IPS-18c (cell line): ENCODE data around the gene RFC5.
"Not testable (repeated sequence)": the region's sequence is repeated elsewhere in the genome, so short reads cannot be mapped to it uniquely, and the experiment has no call there.

Experiments
- H3K4me3 ChIP-seq: 2 replicates; pipeline ENCODE4 v1.7.0; 2013; ENCODE audit warnings: low read depth, mild to moderate bottlenecking, low read length, moderate library complexity; ENCODE audit not compliant: insufficient read depth
- H3K9me3 ChIP-seq: one replicate; pipeline ENCODE4 v1.6.1; 2013; ENCODE audit warnings: mild to moderate bottlenecking, low read length, moderate library complexity; ENCODE audit not compliant: control insufficient read depth, insufficient read depth

RFC5 gene

DNA sequence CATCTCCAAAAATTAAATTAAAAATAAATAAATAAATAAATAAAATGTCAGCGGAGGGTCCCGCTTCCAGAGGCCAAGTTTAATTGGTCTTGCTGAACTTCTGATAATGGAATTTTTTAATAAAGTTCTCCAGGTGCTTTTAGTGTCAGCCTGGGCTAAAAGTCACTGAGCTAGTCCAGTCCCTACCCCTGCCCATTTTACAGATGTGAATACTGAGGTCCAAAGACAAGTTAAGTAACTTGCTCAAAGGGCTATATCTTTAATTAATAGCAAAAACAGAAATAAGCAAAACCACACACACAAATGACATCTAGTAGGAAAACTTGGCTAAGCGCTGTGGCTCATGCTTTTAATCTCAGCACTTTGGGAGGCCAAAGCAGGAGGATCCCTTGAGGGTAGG, 5.6 kb upstream of the RFC5 start:
- Histone ChIP-seq H3K4me3 (no peak overlapping the region), H3K9me3 (no peaks in the 10 kb centered on the region)

DNA sequence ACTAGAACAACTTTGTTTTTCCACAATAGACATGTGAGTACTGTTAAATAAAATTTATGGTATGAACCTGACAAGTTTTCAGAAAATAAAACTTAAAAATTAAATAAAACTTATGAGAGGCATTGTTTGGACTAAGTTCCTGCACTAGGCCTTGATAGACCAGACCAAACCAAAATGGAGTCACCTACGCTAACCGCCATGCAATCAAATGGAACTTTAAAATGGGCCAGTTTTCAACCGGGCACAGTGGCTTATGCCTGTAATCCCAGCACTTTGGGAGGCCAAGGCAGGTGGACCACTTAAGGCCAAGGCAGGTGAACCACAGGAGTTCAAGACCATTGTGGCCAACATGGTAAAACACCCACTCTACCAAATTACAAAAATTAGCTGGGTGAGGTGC, 5.1 kb upstream of the RFC5 start:
- H3K9me3 ChIP-seq: no peaks in the 10 kb centered on the region
- H3K4me3 ChIP-seq: no peak overlapping the region

DNA sequence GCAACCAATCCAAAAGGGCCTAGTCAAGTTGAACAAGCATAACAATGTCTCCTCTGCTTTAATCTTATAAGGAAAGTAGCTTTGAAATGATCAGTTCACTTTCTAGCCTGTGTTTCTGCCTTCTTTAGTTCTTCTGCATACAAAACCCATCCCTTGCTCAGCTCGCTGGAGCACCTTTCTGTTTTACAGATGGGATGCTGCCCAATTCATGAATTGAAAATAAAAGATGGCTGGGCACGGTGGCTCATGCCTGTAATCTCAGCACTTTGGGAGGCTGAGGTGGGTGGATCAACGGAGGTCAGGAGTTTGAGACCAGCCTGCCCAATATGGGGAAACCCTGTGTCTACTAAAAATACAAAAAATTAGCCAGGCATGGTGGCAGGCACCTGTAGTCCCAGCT, 4.5 kb upstream of the RFC5 start:
- no peak overlapping the region for H3K4me3 ChIP-seq
- H3K9me3 ChIP-seq: no peaks in the 10 kb centered on the region

DNA sequence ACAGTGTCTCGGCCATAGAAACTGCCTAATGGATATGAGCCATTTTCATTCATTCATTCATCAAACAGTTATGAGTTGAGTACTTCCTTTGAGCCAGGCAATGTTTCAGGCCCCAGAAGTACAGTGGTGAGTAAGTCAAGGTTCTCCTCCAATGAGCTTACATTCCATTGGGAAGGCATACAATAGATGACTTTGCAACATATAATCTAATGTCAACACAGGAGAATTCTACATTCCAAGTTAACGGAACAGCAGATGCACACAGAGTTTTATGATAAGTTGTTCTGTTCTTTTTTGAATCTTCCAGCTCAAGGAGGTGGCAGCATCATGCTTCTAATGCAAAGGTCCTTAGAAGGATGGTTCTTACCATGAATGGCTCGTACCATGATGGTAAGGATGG, 3.2 kb upstream of the RFC5 start:
- Histone ChIP-seq H3K9me3 (no peaks in the 10 kb centered on the region), H3K4me3 (no peak overlapping the region)

DNA sequence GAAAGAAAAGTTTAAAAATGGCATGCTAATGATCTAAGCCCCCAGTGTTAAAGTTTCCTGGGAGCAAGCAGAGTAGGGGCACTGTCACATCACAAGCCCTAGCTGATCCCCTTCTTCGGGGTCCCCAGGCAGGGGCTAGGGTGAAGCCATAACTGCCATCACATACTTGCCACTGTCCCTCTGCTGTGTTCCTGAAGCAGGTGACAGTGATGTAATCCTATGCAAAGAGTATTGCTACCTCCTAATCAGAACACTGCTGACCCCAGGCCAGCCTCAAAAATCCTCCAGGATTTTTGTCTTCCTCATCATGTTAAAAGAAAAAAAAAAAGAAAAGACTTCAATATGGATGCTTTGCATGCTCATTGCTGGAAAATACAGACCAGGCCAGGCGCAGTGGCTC, 1.2 kb upstream of the RFC5 start:
- Histone ChIP-seq H3K4me3 (no peak overlapping the region), H3K9me3 (no peaks in the 10 kb centered on the region)

DNA sequence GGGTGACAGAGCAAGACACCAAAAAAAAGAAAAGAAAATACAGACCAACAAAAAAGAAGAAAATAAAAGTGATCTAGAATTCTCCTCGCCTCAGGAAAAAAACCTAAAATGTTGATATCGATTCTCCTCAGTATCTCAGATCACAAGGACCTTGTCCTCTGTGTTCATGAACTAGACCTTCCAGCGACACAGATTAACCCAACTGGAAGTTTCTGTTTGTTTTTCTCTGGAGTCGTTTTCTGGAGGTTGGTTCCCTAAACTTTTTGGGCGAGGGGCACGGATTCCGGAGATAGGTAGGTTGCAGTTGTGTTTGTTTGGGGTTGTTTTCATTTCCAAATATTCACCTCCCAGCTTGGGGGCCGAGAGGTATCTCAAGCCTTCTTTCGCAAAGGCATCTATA, 559 bp upstream of the RFC5 start:
- no peaks in the 10 kb centered on the region for H3K9me3 ChIP-seq
- no peak overlapping the region for H3K4me3 ChIP-seq

DNA sequence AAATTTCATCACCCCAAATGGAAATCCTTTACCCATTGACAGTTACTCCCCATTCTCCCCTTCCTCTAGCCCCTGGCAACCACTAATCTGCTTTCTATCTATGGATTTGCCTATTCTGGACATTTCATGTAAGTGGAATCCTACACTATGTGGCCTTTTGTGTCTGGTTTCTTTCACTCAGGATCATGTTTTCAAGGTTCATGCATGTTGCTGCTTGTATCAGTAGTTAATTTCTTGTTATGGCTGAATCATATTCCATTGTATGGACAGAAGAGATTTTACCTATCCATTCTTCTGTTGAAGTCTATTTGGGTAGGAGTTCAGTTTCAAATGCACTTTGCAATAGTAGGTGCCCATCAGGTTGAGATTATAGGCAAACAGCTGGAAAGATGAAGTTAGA, 1.4 kb downstream of the RFC5 start:
- no peaks in the 10 kb centered on the region for H3K9me3 ChIP-seq
- peak overlapping the region; percentile 22; the same call in 1 of the 2 replicates for H3K4me3 ChIP-seq

DNA sequence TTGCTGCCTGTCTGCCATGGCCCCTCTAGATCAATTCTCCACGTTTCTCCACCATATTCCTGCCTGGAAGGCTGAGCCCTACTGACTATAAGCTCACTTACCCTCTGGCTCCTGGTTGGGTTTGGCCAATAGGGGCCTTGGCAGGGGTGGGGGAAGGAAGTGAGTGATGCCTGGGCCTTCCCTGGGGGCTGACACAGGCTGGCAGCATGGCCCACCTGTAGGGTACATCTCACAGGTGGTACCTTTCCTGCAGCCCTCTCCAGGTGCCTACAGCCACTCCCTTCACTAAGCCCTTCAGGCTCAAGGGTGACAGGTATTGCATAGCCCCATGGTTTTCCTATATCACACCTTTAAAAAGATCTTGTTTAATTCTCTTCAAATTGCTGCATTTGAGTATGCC, 3.5 kb downstream of the RFC5 start:
- H3K9me3 ChIP-seq: no peaks in the 10 kb centered on the region
- H3K4me3 ChIP-seq: no peak overlapping the region

DNA sequence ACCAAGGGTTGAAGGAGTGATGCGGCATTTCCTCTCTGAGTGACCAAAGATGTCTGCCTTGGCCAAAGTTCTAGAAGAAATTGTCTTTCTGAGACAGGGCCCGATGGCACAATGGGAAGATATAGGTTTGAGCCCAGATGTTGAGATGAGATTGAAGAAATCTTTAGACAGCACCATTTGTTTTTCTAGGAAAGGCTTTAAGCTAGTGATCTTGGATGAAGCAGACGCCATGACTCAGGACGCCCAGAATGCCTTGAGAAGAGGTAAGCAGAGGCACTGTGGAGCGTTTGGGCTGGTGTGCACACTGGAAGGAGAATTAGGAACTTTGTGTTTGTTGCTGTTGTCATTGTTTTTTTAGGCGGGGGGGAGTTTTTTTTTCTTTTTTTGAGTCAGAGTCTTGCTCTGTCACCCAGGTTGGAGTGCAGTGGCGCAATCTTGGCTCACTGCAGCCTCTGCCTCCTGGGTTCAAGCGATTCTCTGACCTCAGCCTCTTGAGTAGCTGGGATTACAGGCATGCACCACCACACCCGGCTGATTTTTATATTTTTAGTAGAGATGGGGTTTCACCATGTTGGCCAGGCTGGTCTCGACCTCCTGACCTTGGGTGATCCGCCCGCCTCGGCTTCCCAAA, 5.7 kb downstream of the RFC5 start:
- H3K4me3 ChIP-seq, H3K9me3 ChIP-seq: not testable (repeated sequence)

DNA sequence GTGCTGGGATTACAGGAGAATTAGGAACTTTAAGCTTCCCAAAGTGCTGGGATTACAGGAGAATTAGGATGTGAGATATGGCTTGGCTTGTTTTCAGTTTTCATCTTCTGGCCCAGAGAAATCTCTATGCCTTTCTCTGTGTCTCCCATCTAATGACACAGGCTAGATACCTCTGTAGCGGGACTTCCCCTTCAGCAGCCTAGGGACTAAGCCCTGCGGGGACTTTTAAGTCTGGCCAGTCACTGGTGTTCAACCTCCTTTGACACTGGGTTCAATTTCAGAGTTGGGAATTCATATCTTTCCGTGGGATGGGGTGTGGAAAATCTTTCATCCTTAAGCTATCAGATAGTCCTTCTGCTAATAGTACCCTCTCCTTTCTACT, 6.2 kb downstream of the RFC5 start:
- H3K9me3 ChIP-seq: no peaks in the 10 kb centered on the region
- no peak overlapping the region for H3K4me3 ChIP-seq

DNA sequence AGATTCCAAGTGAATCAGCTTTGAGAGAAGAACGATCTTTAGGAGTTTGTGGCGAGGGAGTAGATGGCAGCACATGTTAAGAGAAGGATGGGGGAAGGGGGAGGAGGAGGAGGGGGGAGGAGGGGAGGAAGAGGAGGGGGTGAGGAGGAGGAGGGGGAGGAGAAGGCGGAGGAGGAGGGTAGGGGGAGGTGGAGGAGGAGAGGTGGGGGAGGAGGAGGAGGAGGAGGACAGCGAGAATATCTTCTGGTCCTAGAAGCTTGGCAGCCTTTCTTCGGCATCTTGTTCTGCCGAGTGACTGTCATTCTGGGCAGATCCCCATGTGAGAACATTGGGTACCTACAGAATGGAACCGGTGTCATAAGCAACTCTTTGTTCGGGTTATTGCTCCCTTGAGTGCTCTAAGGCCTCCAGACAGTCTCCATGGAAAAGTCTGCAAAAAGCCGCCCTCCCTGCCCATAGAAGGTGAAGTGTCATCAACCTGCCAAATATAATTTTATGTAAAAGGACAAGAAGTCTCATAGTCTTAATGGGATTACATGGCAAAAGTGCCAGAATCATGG, 6.9 kb downstream of the RFC5 start:
- H3K4me3 ChIP-seq: no peak overlapping the region
- peaks cover 4% of the 10 kb centered on the region for H3K9me3 ChIP-seq

DNA sequence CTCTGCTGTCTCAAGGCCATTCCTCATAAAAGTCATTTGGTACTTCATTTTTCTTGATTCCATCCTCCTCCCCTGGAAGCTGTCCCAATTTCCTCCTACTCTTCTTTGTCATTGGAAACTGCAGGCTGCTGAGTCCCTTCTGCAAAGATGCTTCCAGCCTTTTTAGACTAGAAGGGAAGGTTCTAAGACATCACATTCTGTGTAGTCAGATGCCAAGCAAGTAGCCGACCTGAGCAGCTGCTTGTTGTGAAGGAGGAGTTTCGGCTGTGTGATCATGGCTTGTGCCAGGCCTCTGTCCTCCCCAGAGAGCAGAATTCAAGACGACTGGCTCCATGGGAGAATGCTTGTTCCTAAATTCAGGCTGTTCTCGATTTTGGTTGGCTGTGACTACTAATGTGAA, 8.7 kb downstream of the RFC5 start:
- no peak overlapping the region for H3K4me3 ChIP-seq
- H3K9me3 ChIP-seq: peaks cover 4% of the 10 kb centered on the region

DNA sequence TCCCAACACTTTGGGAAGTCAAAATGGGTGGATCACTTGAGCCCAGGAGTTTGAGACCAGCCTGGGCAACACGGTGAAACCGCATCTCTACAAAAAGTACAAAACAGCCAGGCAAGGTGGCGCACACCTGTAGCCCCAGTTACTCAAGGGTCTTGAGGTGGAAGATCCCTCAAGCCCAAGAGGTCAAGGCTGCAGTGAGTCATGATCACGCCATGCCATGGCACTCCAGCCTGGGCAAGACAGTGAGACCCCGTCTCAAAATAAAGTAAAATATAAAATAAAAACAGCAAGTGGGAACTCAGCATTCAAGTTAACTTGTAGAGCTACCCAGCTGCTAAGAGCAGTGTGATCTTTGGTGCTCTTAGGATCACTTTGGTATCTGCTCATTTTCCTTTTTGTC, 12.7 kb downstream of the RFC5 start:
- Histone ChIP-seq H3K9me3 (peaks cover 7% of the 10 kb centered on the region), H3K4me3 (no peak overlapping the region)

DNA sequence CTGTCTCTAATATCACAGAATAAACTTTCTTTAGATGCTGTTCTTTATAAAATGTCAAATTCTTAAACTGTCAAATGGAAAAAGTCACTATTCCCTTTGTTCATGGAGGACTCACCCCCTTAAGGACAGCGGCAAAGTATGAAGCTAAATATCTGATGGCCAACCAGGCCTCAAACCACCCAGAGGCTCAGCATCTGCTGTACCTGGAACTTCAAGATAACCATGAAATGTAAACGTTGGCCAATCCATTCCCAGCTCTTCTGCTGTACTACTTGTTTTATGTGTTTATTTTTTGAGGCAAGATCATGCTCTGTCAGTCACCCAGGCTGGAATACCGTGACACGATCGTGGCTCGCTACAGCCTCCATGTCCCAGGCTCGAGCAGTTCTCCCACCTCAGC, 15.7 kb downstream of the RFC5 start:
- Histone ChIP-seq H3K4me3 (no peak overlapping the region), H3K9me3 (peaks cover 7% of the 10 kb centered on the region)

DNA sequence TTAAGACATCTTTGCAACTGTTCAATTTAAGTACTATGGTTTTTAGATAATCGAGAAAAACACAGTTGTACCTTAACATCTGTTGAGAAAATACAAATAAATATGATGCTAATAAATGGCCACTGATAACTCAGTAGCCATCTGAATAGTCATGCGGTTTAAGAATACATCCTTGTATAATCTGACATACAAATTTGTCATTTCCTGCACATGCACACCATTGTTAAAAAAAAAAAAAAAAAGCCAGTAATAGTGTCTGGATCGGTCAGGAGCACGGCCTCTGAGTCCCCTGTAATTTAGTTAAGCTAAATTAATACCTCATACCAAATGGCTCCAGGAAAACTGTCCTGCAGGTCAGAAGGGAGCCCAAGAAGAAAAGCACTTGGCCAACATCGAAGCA, 16.8 kb downstream of the RFC5 start:
- no peak overlapping the region for H3K4me3 ChIP-seq
- H3K9me3 ChIP-seq: peaks cover 3% of the 10 kb centered on the region

DNA sequence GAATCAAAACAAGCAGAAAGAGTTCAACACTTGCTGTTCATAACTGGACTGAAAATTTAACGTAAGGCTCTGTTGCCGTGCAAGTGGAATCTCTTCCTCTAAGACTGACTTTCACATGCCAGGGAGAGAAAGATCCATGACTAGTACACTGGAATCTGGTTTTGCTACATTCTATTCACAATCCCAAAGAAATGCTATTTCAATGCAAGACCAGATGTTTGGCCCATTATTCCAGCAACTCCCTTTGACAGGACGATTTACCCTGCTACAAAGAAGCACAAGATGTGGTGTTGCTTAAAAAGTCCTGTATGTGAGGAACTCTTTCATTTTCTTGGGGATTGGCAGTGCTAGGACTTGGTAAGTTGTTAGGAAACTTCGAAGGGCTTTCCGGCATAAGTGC, 17.4 kb downstream of the RFC5 start:
- no peak overlapping the region for H3K4me3 ChIP-seq
- peaks cover 3% of the 10 kb centered on the region for H3K9me3 ChIP-seq

DNA sequence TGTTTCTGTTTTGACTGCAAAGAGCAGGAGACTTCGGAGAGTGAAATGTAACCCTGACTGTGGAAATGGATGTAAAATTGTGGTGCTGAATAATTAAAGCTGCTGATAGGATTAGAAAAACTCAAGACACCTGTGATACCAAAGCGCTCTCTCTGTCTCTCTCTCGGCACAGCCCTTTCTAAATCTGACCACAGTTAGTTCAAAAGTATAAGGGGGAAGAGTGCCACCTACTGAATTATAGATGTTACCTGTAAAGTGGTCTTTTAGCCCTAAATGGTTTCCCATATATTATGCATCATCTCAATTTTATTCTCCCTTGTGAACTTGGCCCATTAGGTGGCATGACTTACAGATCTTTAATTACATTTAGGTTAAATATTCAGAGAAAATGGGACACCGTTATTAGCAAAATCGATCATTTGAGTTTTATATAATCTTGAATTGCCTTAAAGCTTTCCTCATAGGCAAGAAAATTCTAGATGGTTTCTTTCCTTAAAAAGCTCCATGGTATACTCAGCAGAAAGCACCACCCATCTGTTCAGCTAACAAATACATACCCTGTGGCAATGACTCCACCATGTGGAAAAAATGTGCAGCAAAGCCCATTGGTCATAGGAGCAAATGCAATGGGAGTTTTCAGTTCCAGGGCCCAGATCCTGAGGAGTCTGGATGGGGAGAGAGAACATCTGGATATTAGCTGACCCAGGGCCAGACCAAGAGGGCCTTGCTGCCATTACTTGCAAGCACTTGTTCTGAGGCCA, 18.1 kb downstream of the RFC5 start:
- H3K4me3 ChIP-seq: no peak overlapping the region
- H3K9me3 ChIP-seq: peaks cover 3% of the 10 kb centered on the region

DNA sequence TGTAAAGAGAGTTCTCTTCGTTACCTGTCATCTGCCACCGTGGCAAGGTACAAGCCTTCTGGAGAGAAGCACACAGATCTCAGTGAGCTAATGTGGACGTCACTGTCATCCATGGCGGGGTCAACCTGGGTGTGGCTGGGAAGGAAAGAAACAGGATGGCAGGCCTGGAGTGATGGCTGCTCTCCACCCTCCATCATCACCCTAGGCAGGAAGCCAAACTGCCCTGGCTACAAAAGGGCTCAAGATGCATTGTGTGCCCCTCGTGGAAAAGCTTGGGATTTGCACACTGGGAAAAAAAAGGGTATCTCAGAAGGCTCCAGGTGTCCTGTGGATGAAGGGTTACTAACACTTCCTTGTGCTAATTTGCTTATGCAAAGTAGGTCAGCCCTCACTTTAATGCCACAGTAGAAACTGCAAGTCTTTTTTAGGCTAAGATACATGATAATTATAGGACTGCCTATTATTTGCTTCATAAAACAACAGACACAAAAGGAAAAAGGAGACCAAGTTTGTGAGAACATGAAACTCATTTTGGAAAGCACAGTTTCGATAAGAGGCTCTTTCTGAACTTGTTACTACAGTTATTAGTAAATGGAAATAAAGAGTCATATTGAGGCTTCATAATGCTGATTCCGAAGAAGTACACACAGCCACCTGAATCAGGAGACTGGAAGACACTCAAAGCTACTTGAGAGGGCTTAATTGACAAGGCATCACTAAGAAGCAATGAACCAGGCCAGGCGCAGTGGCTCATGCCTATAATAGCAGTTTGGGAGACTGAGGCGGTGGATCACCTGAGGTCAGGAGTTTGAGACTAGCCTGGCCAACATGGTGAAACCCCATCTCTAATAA, 18.9 kb downstream of the RFC5 start:
- Histone ChIP-seq H3K4me3 (no peak overlapping the region), H3K9me3 (peaks cover 3% of the 10 kb centered on the region)
